ENCODE results near the gene TBCK. TPM values are rescaled to one million over a fixed set of nuclear protein-coding genes. Genes with fewer than 3 reads are reported as not detected.

The TBCK gene
- total and polyA plus RNA-seq, 2 of the 8 experiments (the other 6 are each of a cell fraction or from before 2014, with no cell fraction given) = 10.2 to 18.7 TPM

- no peaks in the 10 kb centered on the region for H3K36me3 ChIP-seq (ENCODE audit: control insufficient read depth in 2 of 4, insufficient read depth in 4 of 4, low read length in 3 of 4)
- DNase-seq (ENCODE audit: low read depth in 1 of 2, low spot score in 2 of 2) (no peak), FAIRE-seq (no peak)
- H3K9me3 ChIP-seq (ENCODE audit: insufficient read depth in 2 of 2, low read depth in 1 of 2, low read length in 1 of 2) = no peaks in the 10 kb centered on the region
- H3K9ac ChIP-seq (replicated peaks in 1 of 4; ENCODE audit: extremely low read depth in 1 of 4, low read depth in 3 of 4, low read length in 3 of 4) = no peak overlapping the region
- H2BK120ac ChIP-seq (replicated peaks; ENCODE audit: low read depth, low read length) = no peak overlapping the region
- no peak overlapping the region for H2AK5ac ChIP-seq (ENCODE audit: low read depth, low read length)
- H3K27me3 ChIP-seq (replicated peaks in 1 of 4; ENCODE audit: control insufficient read depth in 3 of 4, extremely low read depth in 1 of 4, insufficient read depth in 3 of 4, low read length in 3 of 4) = no peaks in the 10 kb centered on the region
- no peak overlapping the region for H3K4me3 ChIP-seq (ENCODE audit: extremely low read depth in 1 of 4, insufficient read depth in 2 of 4, low read depth in 3 of 4, low read length in 4 of 4)
- no peaks in the 10 kb centered on the region for H4K20me1 ChIP-seq (replicated peaks in 1 of 2; ENCODE audit: control insufficient read depth in 1 of 2, insufficient read depth in 2 of 2, low read length in 2 of 2)
- no peak overlapping the region for H2BK20ac ChIP-seq (ENCODE audit: low read length)
- 100% methylated on average over 1 of the region's 1 CpG; no CpG with 5 or more reads in 1 of the 2 experiments for WGBS, 2 experiments (ENCODE audit: extremely low coverage in 1 of 2, insufficient coverage in 1 of 2, insufficient read length in 1 of 2, insufficient replicate concordance in 2 of 2, low coverage in 1 of 2, low lambda C conversion rate in 2 of 2, missing lambda C conversion rate in 1 of 2)
- no peak overlapping the region for H2BK5ac ChIP-seq (ENCODE audit: low read depth, low read length)
- no peak overlapping the region for H3K27ac ChIP-seq (ENCODE audit: low read depth, low read length)
- H3K4me1 ChIP-seq (replicated peaks in 1 of 4; ENCODE audit: control insufficient read depth in 3 of 4, insufficient read depth in 4 of 4, low read length in 3 of 4) = no peaks in the 10 kb centered on the region; a peak in 1 of 7 replicates
- H3K14ac ChIP-seq (ENCODE audit: insufficient read length) = no peak overlapping the region
- H3K23me2 ChIP-seq (ENCODE audit: low read depth, low read length) = no peaks in the 10 kb centered on the region
- no peak overlapping the region for H4K91ac ChIP-seq (replicated peaks; ENCODE audit: insufficient read length, low read length)
- H2BK12ac ChIP-seq (ENCODE audit: low read depth, low read length) = no peak overlapping the region
- no peak overlapping the region for H2BK15ac ChIP-seq (ENCODE audit: low read length)
- no peak overlapping the region for H3K23ac ChIP-seq (ENCODE audit: insufficient read length)
- H3K79me2 ChIP-seq (ENCODE audit: control insufficient read depth in 1 of 2, insufficient read depth in 2 of 2, low read length in 2 of 2) = no peaks in the 10 kb centered on the region
- H3K4ac ChIP-seq (replicated peaks; ENCODE audit: insufficient read length, low read depth, low read length) = no peak overlapping the region
- H4K5ac ChIP-seq (ENCODE audit: insufficient read length, low read depth, low read length) = no peak overlapping the region
- no peaks in the 10 kb centered on the region for H3K79me1 ChIP-seq (ENCODE audit: low read depth, low read length)
- no peak overlapping the region for H2AFZ ChIP-seq (ENCODE audit: low read length)
- POLR2A ChIA-PET (ENCODE audit: partially characterized antibody) = no interaction called here
- no peak overlapping the region for H4K8ac ChIP-seq (ENCODE audit: extremely low read depth, insufficient read depth, low read length)
- no peak overlapping the region for H3K18ac ChIP-seq (ENCODE audit: extremely low read depth, low read length)
- CTCF ChIA-PET (ENCODE audit: partially characterized antibody) = no interaction called here
- no peak overlapping the region for H3K56ac ChIP-seq (replicated peaks; ENCODE audit: insufficient read length, low read depth, low read length)
- no peak overlapping the region for H3K4me2 ChIP-seq (ENCODE audit: insufficient read depth in 1 of 2, low read depth in 2 of 2, low read length in 2 of 2)
- no peak for TF ChIP-seq PHF8 (conservative IDR thresholded peaks at IDR 0.05; ENCODE audit: low read depth, low read length)
- no peak for TF ChIP-seq KDM1A (IDR thresholded peaks at IDR 0.05; ENCODE audit: borderline replicate concordance, low read length)
- no peak for TF ChIP-seq JUN (IDR thresholded peaks at IDR 0.05; ENCODE audit: low read depth, low read length)
- TF ChIP-seq ASH2L (IDR thresholded peaks at IDR 0.05; ENCODE audit: low read length) = no peak
- no peak for TF ChIP-seq SP1 (IDR thresholded peaks at IDR 0.05; ENCODE audit: low read depth, low read length)
- no peak for TF ChIP-seq CHD2 (IDR thresholded peaks at IDR 0.05; ENCODE audit: low read length)
- TF ChIP-seq EZH2 (IDR thresholded peaks at IDR 0.05; ENCODE audit: low read depth, low read length, severe bottlenecking) = no peak
- no peak for TF ChIP-seq POU5F1 (IDR thresholded peaks at IDR 0.05; ENCODE audit: low read depth, low read length)
- TF ChIP-seq TBP (IDR thresholded peaks at IDR 0.05; ENCODE audit: low read depth, low read length) = no peak
- no peak for TF ChIP-seq EGR1 (IDR thresholded peaks at IDR 0.05; ENCODE audit: borderline replicate concordance, low read depth, low read length)
- TF ChIP-seq BACH1 (IDR thresholded peaks at IDR 0.05; ENCODE audit: low read length) = no peak
- TF ChIP-seq CBX8 (IDR thresholded peaks at IDR 0.05; ENCODE audit: borderline replicate concordance, low read depth, low read length) = no peak
- no peak for TF ChIP-seq CEBPB (IDR thresholded peaks at IDR 0.05; ENCODE audit: low read depth, low read length)
- TF ChIP-seq ATF2 (IDR thresholded peaks at IDR 0.05; ENCODE audit: low read length) = no peak
Measured at GRCh38 chr4:106270736-106271135, 45.3 kb downstream of the TBCK start.
